HEK293 (cell line): Measurements from ENCODE around the gene GNAZ.
"Not testable (repeated sequence)": the region's sequence is repeated elsewhere in the genome, so short reads cannot be mapped to it uniquely, and the experiment has no call there.

Experiments used
- CTCF ChIP-seq: fragments of 450-650 bp; formaldehyde crosslinking; IDR thresholded peaks from 2 replicates; pipeline ENCODE4 v1.5.1; 2016; ENCODE audit warnings: missing biosample characterization, missing genetic modification characterization
- GLI4 ChIP-seq: fragments of 450-650 bp; formaldehyde crosslinking; IDR thresholded peaks from 2 replicates; pipeline ENCODE4 v1.5.1; 2016; ENCODE audit warnings: missing biosample characterization, missing genetic modification characterization
- REST ChIP-seq: fragments of 450-650 bp; formaldehyde crosslinking; IDR thresholded peaks from 2 replicates; pipeline ENCODE4 v1.5.1; 2016; ENCODE audit warnings: missing biosample characterization, missing genetic modification characterization
- ZFP3 ChIP-seq: fragments of 450-650 bp; formaldehyde crosslinking; IDR thresholded peaks from 2 replicates; pipeline ENCODE4 v1.5.1; 2016; ENCODE audit warnings: low read depth, missing biosample characterization, missing genetic modification characterization
- ZNF302 ChIP-seq: fragments of 450-650 bp; formaldehyde crosslinking; IDR thresholded peaks from 2 replicates; pipeline ENCODE4 v1.5.1; 2016; ENCODE audit warnings: missing biosample characterization, missing genetic modification characterization, low read depth
- ZNF311 ChIP-seq: fragments of 450-650 bp; formaldehyde crosslinking; IDR thresholded peaks from 2 replicates; pipeline ENCODE4 v1.5.1; 2017; ENCODE audit warnings: missing biosample characterization, missing genetic modification characterization, borderline replicate concordance
- ZNF324 ChIP-seq: fragments of 450-650 bp; formaldehyde crosslinking; IDR thresholded peaks from 2 replicates; pipeline ENCODE4 v1.5.1; 2016; ENCODE audit warnings: missing biosample characterization, missing genetic modification characterization
- ZNF529 ChIP-seq: fragments of 450-650 bp; formaldehyde crosslinking; IDR thresholded peaks from 2 replicates; pipeline ENCODE4 v1.5.1; 2017; ENCODE audit warnings: missing genetic modification characterization, missing biosample characterization; ENCODE audit not compliant: insufficient replicate concordance
- ZSCAN18 ChIP-seq: fragments of 450-650 bp; formaldehyde crosslinking; IDR thresholded peaks from 2 replicates; pipeline ENCODE4 v1.5.1; 2016; ENCODE audit warnings: missing biosample characterization, missing genetic modification characterization

GRCh38 chr22:23027849-23028248 lies 42.5 kb upstream of the GNAZ start:
- TF ChIP-seq CTCF; ZNF529 (tag by site-specific recombination); ZSCAN18; ZNF324 (tag by site-specific recombination); ZNF302; ZNF311 (tag by site-specific recombination); GLI4; REST; ZFP3 (tag by site-specific recombination): not testable (repeated sequence)
